ENCODE measurements around the gene GPR33. TPM values are rescaled to one million over a fixed set of nuclear protein-coding genes. Genes with fewer than 3 reads are reported as not detected.

The GPR33 gene
- total and polyA plus RNA-seq, 10 donors: not detected

GRCh38 chr14:31489691-31490090 is 1.9 kb upstream of the GPR33 start:
- Histone ChIP-seq H3K36me3 (no peaks in the 10 kb centered on the region), H3K27me3 (replicated peaks in 1 of 7) (peaks cover 0 to 9% (median 0%) of the 10 kb centered on the region in 7 donors), H3K4me3 (no peak overlapping the region), H3K9me3 (peaks cover 0 to 4% (median 0%) of the 10 kb centered on the region in 8 donors), H3K27ac (peak overlapping the region in 2 of 8 donors; percentile 17 to 19), H3K4me1 (peaks cover 0 to 36% (median 13%) of the 10 kb centered on the region in 6 donors)
- intact Hi-C loops (cut with DNase I; ENCODE audit: low total_unique reads): no loop called here
- TF ChIP-seq POLR2A (IDR thresholded peaks at IDR 0.05) (no peak), CTCF (IDR thresholded peaks at IDR 0.05 in 8 of 11, conservative IDR thresholded peaks at IDR 0.05 in 3 of 11) (no peak), POLR2AphosphoS5 (IDR thresholded peaks at IDR 0.05) (no peak)
- DNase-seq: no peak

- H3K4me3 ChIP-seq: no peak overlapping the region
- 85 to 94% (median 89%) methylated on average over 2 of the region's 2 CpGs for WGBS, 5 donors
- H3K4me1 ChIP-seq: peaks cover 0 to 36% (median 13%) of the 10 kb centered on the region in 6 donors
- DNase-seq: no peak
- intact Hi-C loops (cut with DNase I; ENCODE audit: low total_unique reads): no loop called here
- no peaks in the 10 kb centered on the region for H3K9me3 ChIP-seq
- no peak overlapping the region for H3K27ac ChIP-seq
- TF ChIP-seq POLR2A (IDR thresholded peaks at IDR 0.05): no peak
- TF ChIP-seq CTCF (IDR thresholded peaks at IDR 0.05 in 8 of 11, conservative IDR thresholded peaks at IDR 0.05 in 3 of 11): no peak
- TF ChIP-seq POLR2AphosphoS5 (IDR thresholded peaks at IDR 0.05): no peak
- H3K27me3 ChIP-seq (replicated peaks in 1 of 7): no peaks in the 10 kb centered on the region
- H3K36me3 ChIP-seq: no peaks in the 10 kb centered on the region
Observed at GRCh38 chr14:31486764-31487163, 1.1 kb downstream of the GPR33 start.

- Histone ChIP-seq H3K27me3 (replicated peaks in 1 of 7) (no peaks in the 10 kb centered on the region), H3K4me3 (no peak overlapping the region), H3K27ac (peak overlapping the region in 1 of 8 donors; percentile 39), H3K4me1 (peaks cover 0 to 22% (median 5%) of the 10 kb centered on the region in 6 donors), H3K9me3 (no peaks in the 10 kb centered on the region), H3K36me3 (no peaks in the 10 kb centered on the region)
- intact Hi-C loops (cut with DNase I; ENCODE audit: low total_unique reads): no loop called here
- WGBS, 5 donors: 62 to 78% (median 74%) methylated on average over 3 of the region's 3 CpGs
- no peak for DNase-seq
- TF ChIP-seq POLR2A (IDR thresholded peaks at IDR 0.05) (no peak), CTCF (IDR thresholded peaks at IDR 0.05 in 8 of 11, conservative IDR thresholded peaks at IDR 0.05 in 3 of 11) (no peak), POLR2AphosphoS5 (IDR thresholded peaks at IDR 0.05) (no peak)
Observed at GRCh38 chr14:31484754-31485153, 3.1 kb downstream of the GPR33 start.

- no peak overlapping the region for H3K27ac ChIP-seq
- TF ChIP-seq POLR2AphosphoS5 (IDR thresholded peaks at IDR 0.05) (no peak), CTCF (IDR thresholded peaks at IDR 0.05 in 8 of 11, conservative IDR thresholded peaks at IDR 0.05 in 3 of 11) (no peak), POLR2A (IDR thresholded peaks at IDR 0.05) (no peak)
- WGBS, 5 donors: 67 to 92% (median 88%) methylated on average over 4 of the region's 4 CpGs
- no peaks in the 10 kb centered on the region for H3K27me3 ChIP-seq (replicated peaks in 1 of 7)
- no peaks in the 10 kb centered on the region for H3K36me3 ChIP-seq
- intact Hi-C loops (cut with DNase I; ENCODE audit: low total_unique reads): no loop called here
- H3K9me3 ChIP-seq: no peaks in the 10 kb centered on the region
- H3K4me1 ChIP-seq: no peaks in the 10 kb centered on the region
- H3K4me3 ChIP-seq: no peak overlapping the region
- DNase-seq: no peak
Observed at GRCh38 chr14:31480156-31480555, 7.7 kb downstream of the GPR33 start.
